ENCODE data around the gene LTBP1. TPM values are rescaled to one million over a fixed set of nuclear protein-coding genes. Genes with fewer than 3 reads are reported as not detected.

The LTBP1 gene
- total RNA-seq, 1 donor from 2014 or later: 3.9 TPM

GRCh38 chr2:33369191-33369590 lies 422.4 kb downstream of the LTBP1 start:
- H3K9me3 Mint-ChIP-seq (ENCODE audit: unreplicated experiment): no peaks in the 10 kb centered on the region
- DNase-seq: no peak
- H3K4me1 Mint-ChIP-seq (ENCODE audit: low read depth, unreplicated experiment): no peaks in the 10 kb centered on the region
- H3K27ac Mint-ChIP-seq (ENCODE audit: unreplicated experiment): no peak overlapping the region
- no peak overlapping the region for H3K4me3 Mint-ChIP-seq (ENCODE audit: unreplicated experiment)
- no peaks in the 10 kb centered on the region for H3K36me3 Mint-ChIP-seq (ENCODE audit: unreplicated experiment)
- no peaks in the 10 kb centered on the region for H3K27me3 Mint-ChIP-seq (ENCODE audit: unreplicated experiment)
- no peak for TF ChIP-seq CTCF (IDR thresholded peaks at IDR 0.05; ENCODE audit: partially characterized antibody, unreplicated experiment)

GRCh38 chr2:33370636-33371265 lies 424.0 kb downstream of the LTBP1 start:
- Mint-ChIP-seq H3K4me1 (ENCODE audit: low read depth, unreplicated experiment) (no peaks in the 10 kb centered on the region), H3K27ac (ENCODE audit: unreplicated experiment) (no peak overlapping the region), H3K27me3 (ENCODE audit: unreplicated experiment) (no peaks in the 10 kb centered on the region), H3K4me3 (ENCODE audit: unreplicated experiment) (no peak overlapping the region), H3K9me3 (ENCODE audit: unreplicated experiment) (no peaks in the 10 kb centered on the region), H3K36me3 (ENCODE audit: unreplicated experiment) (no peaks in the 10 kb centered on the region)
- no peak for TF ChIP-seq CTCF (IDR thresholded peaks at IDR 0.05; ENCODE audit: partially characterized antibody, unreplicated experiment)
- no peak for DNase-seq

- no peak overlapping the region for H3K27ac Mint-ChIP-seq (ENCODE audit: unreplicated experiment)
- H3K9me3 Mint-ChIP-seq (ENCODE audit: unreplicated experiment): no peaks in the 10 kb centered on the region
- no peak overlapping the region for H3K4me3 Mint-ChIP-seq (ENCODE audit: unreplicated experiment)
- DNase-seq: no peak
- no peak for TF ChIP-seq CTCF (IDR thresholded peaks at IDR 0.05; ENCODE audit: partially characterized antibody, unreplicated experiment)
- no peaks in the 10 kb centered on the region for H3K27me3 Mint-ChIP-seq (ENCODE audit: unreplicated experiment)
- H3K36me3 Mint-ChIP-seq (ENCODE audit: unreplicated experiment): no peaks in the 10 kb centered on the region
- H3K4me1 Mint-ChIP-seq (ENCODE audit: low read depth, unreplicated experiment): no peaks in the 10 kb centered on the region
These were observed 424.7 kb downstream of the LTBP1 start for GRCh38 chr2:33371304-33372090.

- peak; percentile 90 for TF ChIP-seq CTCF (IDR thresholded peaks at IDR 0.05; ENCODE audit: partially characterized antibody, unreplicated experiment)
- Mint-ChIP-seq H3K4me3 (ENCODE audit: unreplicated experiment) (no peak overlapping the region), H3K4me1 (ENCODE audit: low read depth, unreplicated experiment) (no peaks in the 10 kb centered on the region), H3K27me3 (ENCODE audit: unreplicated experiment) (no peaks in the 10 kb centered on the region), H3K9me3 (ENCODE audit: unreplicated experiment) (no peaks in the 10 kb centered on the region), H3K27ac (ENCODE audit: unreplicated experiment) (no peak overlapping the region), H3K36me3 (ENCODE audit: unreplicated experiment) (no peaks in the 10 kb centered on the region)
- no peak for DNase-seq
These were observed 426.3 kb downstream of the LTBP1 start for GRCh38 chr2:33372940-33373553.

GRCh38 chr2:33373986-33374385 lies 427.2 kb downstream of the LTBP1 start:
- Mint-ChIP-seq H3K9me3 (ENCODE audit: unreplicated experiment) (no peaks in the 10 kb centered on the region), H3K27me3 (ENCODE audit: unreplicated experiment) (no peaks in the 10 kb centered on the region), H3K4me3 (ENCODE audit: unreplicated experiment) (no peak overlapping the region), H3K4me1 (ENCODE audit: low read depth, unreplicated experiment) (no peaks in the 10 kb centered on the region), H3K27ac (ENCODE audit: unreplicated experiment) (no peak overlapping the region), H3K36me3 (ENCODE audit: unreplicated experiment) (no peaks in the 10 kb centered on the region)
- no peak for DNase-seq
- no peak for TF ChIP-seq CTCF (IDR thresholded peaks at IDR 0.05; ENCODE audit: partially characterized antibody, unreplicated experiment)

Data from glutamatergic neuron (in vitro differentiated cells).